ENCODE results near the gene TMEM232.
"Not testable (repeated sequence)": the region's sequence is repeated elsewhere in the genome, so short reads cannot be mapped to it uniquely, and the experiment has no call there.

The TMEM232 gene

GRCh38 chr5:110726249-110727024, at the start of gene TMEM232:
TMEM232 (minus strand) TSS chr5:110726671; CDS start chr5:110667352, 59,319 bp downstream.
- DNase-seq, result peak; percentile 11 to 14

GRCh38 chr5:110770286-110770685, 43.8 kb upstream of the TMEM232 start:
- DNase-seq, result no peak

- DNase-seq, result no peak
Observed at GRCh38 chr5:110769000-110769681, 42.7 kb upstream of the TMEM232 start.

DNA sequence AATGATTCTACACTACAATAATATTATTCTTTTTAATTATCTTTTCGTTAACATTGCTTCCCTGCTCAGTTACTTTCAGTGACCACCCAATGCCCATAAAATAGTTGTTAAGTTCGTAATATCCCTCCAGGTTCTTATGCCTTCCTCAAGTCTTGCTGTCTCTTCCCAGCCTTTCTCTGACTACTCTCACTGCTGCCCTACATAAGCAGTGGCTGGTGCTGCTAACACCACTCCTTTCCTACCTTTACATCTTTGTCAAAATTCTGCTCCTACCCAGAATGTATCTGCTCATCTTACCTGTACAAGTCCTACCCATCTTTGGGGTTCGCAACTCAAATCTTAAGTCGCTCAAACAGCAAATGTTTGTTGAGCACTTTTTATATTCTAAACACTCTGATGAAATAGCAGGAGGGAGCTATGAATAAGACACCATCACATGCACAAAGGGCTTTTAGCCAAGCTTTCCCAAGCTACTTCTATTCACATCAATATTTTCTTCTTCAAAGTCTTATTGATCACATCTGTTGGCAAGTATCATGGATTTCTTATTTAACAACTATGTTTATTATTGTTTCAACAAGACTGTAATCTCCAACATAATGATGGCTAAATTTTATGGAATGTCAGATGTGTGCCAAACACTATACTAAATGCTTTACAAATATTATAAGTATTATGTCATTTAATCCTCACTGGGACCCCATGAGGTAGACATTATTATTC, 41.8 kb upstream of the TMEM232 start:
- DNase-seq, result no peak

DNA sequence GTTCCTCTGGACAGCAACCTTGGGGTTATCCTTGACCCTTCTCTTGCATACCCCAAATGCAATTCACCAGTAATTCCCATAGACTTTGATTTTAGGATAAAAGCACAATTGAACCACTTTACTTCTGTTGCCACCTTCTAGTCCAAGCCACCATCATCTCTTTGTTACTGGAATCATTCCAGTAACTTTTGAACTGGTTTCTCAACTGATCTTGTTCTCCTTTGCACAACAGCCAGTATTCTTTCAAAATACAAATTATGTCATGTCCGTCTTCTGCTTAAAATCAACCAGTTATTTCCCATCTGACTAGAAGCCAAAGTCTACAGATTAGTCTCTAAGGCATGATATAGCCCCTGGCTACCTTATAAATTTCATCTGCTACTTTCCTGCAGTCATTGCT, 33.7 kb upstream of the TMEM232 start:
- no peak for DNase-seq

GRCh38 chr5:110757118-110757729, 30.8 kb upstream of the TMEM232 start:
- peak; percentile 3 to 20 for DNase-seq

GRCh38 chr5:110754181-110754580, 27.7 kb upstream of the TMEM232 start:
- no peak for DNase-seq

DNA sequence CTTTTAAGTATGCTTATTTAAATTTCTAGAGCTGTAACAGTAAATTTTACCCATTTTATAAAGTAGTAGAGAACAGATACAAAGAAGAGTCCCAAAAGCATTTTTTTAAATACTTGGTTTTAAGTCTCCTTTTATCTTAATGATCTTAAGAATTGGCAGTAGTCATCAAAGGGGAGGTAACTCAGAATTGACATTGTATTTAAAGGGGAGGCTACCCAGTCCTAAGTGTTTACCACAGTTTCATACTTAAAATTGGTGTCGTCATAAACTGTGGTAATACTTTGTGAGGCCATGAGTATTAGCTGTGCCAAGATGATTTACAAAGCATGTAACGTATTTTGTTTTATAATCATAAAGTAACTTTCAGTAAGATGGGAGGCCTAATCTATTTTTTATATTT, 27.1 kb upstream of the TMEM232 start:
- DNase-seq, result no peak

- DNase-seq, result no peak
Observed at GRCh38 chr5:110752953-110753352, 26.5 kb upstream of the TMEM232 start.

DNA sequence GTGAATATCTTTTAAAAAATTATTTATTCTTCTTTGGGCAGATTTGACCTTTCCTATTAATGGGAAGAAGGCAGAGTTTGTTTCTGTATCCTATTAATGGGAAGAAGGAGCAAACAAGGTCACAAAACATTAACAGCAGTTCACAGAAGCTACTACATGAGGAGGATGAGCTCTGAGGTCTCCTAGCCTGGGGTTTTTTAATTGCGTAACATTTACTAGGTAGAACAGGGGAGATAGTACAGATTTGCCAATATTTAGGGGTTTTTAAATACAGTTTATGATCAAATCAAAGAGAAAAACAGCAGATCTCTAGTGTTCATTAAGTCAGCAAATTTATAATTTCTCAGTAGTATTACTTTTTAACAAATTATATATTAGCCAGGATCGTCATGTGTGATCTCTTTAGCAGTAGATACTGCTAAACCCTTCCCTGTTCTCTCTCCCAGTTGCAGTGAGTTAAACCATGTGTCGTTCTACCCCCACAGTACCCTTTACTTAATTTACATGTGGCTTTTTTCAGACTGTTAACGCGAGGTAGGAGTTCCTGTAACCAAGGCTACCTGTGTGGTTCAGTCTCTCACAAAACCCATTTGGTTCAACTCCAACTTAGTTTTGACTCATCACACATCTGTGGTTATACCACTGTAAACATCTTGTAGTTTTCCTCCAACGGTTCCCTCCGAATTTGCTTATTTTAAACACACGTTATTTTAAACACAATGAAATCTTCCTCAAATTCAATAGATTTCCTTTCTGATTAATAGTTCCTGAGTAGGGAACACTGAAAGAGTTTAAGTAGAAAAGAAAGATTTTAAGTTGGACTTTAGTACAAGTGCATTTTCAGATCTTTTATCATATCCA, 25.7 kb upstream of the TMEM232 start:
- DNase-seq, result no peak

DNA sequence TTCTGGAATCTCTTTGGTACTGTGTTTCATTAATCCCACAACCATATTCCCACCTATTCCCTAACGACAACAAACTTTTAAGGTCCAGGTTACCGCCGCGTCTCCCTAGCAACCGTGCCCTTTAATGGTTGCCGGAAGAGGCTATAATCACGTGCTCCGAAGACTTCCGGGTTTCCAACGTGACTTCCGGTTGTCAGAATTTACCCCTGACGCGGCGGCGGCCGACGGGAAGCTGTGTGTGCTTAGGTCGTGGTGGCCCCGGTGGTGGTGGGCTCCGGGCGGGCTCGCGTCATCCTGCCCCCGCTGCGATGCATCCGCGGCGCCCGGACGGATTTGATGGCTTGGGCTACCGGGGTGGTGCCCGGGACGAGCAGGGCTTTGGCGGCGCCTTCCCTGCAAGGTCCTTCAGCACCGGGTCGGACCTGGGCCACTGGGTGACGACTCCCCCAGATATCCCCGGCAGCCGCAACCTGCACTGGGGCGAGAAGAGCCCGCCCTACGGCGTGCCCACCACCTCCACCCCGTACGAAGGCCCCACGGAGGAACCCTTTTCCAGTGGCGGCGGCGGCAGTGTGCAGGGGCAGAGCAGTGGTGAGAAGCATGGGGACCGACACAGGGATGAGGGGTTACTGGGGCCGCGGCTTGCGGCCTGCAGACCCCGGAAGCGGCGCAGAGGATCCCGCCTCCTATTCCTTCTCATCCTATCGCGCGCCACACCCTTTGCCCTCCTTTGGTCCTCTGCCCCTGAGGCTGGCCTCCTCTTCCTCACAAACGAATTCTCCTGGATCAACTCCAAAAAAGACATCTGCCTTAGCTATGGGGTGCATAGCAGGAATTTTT, 12.6 kb upstream of the TMEM232 start, which contains the start of gene SLC25A46:
Gene SLC25A46 (plus strand): TSS at position 196 of the 840 bp plus-strand sequence. CDS start 113 bp downstream, at position 309.
- peak; percentile 62 for DNase-seq

DNA sequence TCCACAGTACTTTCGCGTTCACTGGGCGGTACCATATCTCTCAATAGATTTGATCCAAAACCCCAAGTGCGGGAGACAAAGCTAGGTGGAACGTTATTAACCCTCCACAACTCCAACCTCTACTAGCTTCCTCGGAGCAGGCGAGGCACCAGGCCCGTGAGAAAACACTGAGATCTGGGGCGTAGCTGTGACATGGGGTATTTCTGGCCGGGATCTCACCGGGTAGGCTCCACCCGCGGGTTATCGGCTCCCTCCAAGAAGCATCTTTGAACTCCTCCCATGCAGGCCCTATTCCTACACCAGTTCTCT, 12.0 kb upstream of the TMEM232 start:
- DNase-seq, result no peak

GRCh38 chr5:110736753-110737152, 10.3 kb upstream of the TMEM232 start:
- no peak for DNase-seq

- DNase-seq, result no peak
Observed at GRCh38 chr5:110735556-110735955, 9.1 kb upstream of the TMEM232 start.

GRCh38 chr5:110734101-110734500, 7.6 kb upstream of the TMEM232 start:
- no peak for DNase-seq

GRCh38 chr5:110731499-110731898, 5.0 kb upstream of the TMEM232 start:
- not testable (repeated sequence) for DNase-seq

DNA sequence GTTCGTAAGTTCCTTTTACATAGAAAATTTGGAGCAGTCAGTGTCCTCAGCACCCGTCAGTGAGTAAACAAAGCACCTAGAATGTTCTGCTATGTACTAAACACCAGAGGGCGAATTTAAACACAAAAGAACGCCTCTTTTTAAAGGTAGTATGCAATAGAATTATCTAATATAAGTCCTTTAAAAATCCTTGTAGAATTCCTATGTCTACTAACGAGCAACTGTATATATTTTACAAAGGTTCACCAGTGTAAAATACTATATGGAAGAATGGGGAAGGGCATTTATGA, 499 bp upstream of the TMEM232 start:
- DNase-seq, result no peak

- no peak for DNase-seq
Observed at GRCh38 chr5:110718311-110718710, 8.2 kb downstream of the TMEM232 start.

- no peak for DNase-seq
Observed at GRCh38 chr5:110716247-110717245, 9.9 kb downstream of the TMEM232 start.

GRCh38 chr5:110707260-110707844, 19.1 kb downstream of the TMEM232 start:
- DNase-seq, result no peak
